Trophoblast cell (in vitro differentiated cells and primary cell): ENCODE measurements around the gene AGBL1.

Source experiments
- DNase-seq, 2 donors: peaks; one replicate each; pipeline ENCODE4 v3.0.0-alpha.2; 2016
- H2AFZ ChIP-seq: 2 replicates; pipeline ENCODE4 v1.6.1; 2013; ENCODE audit warnings: low read length, moderate library complexity, mild to moderate bottlenecking; ENCODE audit not compliant: insufficient read depth, poor library complexity
- H2AK5ac ChIP-seq: 2 replicates; pipeline ENCODE4 v1.6.1; 2013; ENCODE audit warnings: mild to moderate bottlenecking, low read length
- H2BK120ac ChIP-seq: 2 replicates; pipeline ENCODE4 v1.6.1; 2013; ENCODE audit warnings: low read length, mild to moderate bottlenecking, moderate library complexity; ENCODE audit not compliant: insufficient read depth, poor library complexity
- H2BK12ac ChIP-seq: 2 replicates; pipeline ENCODE4 v1.6.1; 2013; ENCODE audit warnings: mild to moderate bottlenecking, low read length, moderate library complexity
- H2BK5ac ChIP-seq: 2 replicates; pipeline ENCODE4 v1.6.1; 2013; ENCODE audit warnings: low read length, low read depth, moderate library complexity, mild to moderate bottlenecking; ENCODE audit not compliant: poor library complexity
- H3K14ac ChIP-seq: 2 replicates; pipeline ENCODE4 v1.6.1; 2013; ENCODE audit warnings: mild to moderate bottlenecking, low read length
- H3K18ac ChIP-seq: 2 replicates; pipeline ENCODE4 v1.6.1; 2013; ENCODE audit warnings: mild to moderate bottlenecking, low read length
- H3K23ac ChIP-seq: 2 replicates; pipeline ENCODE4 v1.6.1; 2013; ENCODE audit warnings: low read length
- H3K27ac ChIP-seq: 2 replicates; pipeline ENCODE4 v1.5.1; 2013; ENCODE audit warnings: low read depth, mild to moderate bottlenecking, inconsistent platforms, low read length, moderate library complexity
- H3K27me3 ChIP-seq: 2 replicates; pipeline ENCODE4 v1.6.1; 2013; ENCODE audit warnings: inconsistent platforms, mild to moderate bottlenecking, low read length, moderate library complexity; ENCODE audit not compliant: insufficient read depth
- H3K36me3 ChIP-seq, 2 experiments: 1 replicate in 1 of 2; 2 replicates in 1 of 2; pipeline ENCODE4 v1.6.1; 2013; ENCODE audit warnings: low read length in 2 of 2, mild to moderate bottlenecking in 2 of 2, moderate library complexity in 1 of 2; ENCODE audit not compliant: insufficient read depth in 2 of 2, control insufficient read depth in 1 of 2
- H3K4ac ChIP-seq: 2 replicates; pipeline ENCODE4 v1.6.1; 2013; ENCODE audit warnings: low read depth, mild to moderate bottlenecking, low read length, moderate library complexity
- H3K4me1 ChIP-seq, 2 experiments: 1 replicate in 1 of 2; 2 replicates in 1 of 2; pipeline ENCODE4 v1.6.1; 2013; ENCODE audit warnings: low read length in 2 of 2, mild to moderate bottlenecking in 2 of 2, moderate library complexity in 1 of 2; ENCODE audit not compliant: insufficient read depth in 2 of 2, control insufficient read depth in 1 of 2
- H3K4me2 ChIP-seq: 2 replicates; pipeline ENCODE4 v1.6.1; 2013; ENCODE audit warnings: inconsistent platforms, mild to moderate bottlenecking, low read length, moderate library complexity
- H3K4me3 ChIP-seq: 2 replicates; pipeline ENCODE4 v1.5.1; 2013; ENCODE audit warnings: mild to moderate bottlenecking, low read depth, low read length, inconsistent platforms
- H3K79me1 ChIP-seq: one replicate; pipeline ENCODE4 v1.6.1; 2013; ENCODE audit warnings: low read length
- H3K79me2 ChIP-seq: 2 replicates; pipeline ENCODE4 v1.6.1; 2013; ENCODE audit warnings: low read length, mild to moderate bottlenecking; ENCODE audit not compliant: control insufficient read depth, insufficient read depth, poor library complexity
- H3K9ac ChIP-seq: 2 replicates; pipeline ENCODE4 v1.6.1; 2013; ENCODE audit warnings: mild to moderate bottlenecking, low read length
- H3K9me3 ChIP-seq: 2 replicates; pipeline ENCODE4 v1.6.1; 2013; ENCODE audit warnings: low read depth, mild to moderate bottlenecking, control low read depth, inconsistent platforms, low read length; ENCODE audit not compliant: insufficient read depth
- H4K12ac ChIP-seq: 2 replicates; pipeline ENCODE4 v1.6.1; 2013; ENCODE audit warnings: low read depth, mild to moderate bottlenecking, low read length, moderate library complexity
- H4K8ac ChIP-seq: 2 replicates; pipeline ENCODE4 v1.6.1; 2013; ENCODE audit warnings: low read depth, mild to moderate bottlenecking, low read length, moderate library complexity
- H4K91ac ChIP-seq: one replicate; pipeline ENCODE4 v1.6.1; 2013; ENCODE audit warnings: low read depth, mild to moderate bottlenecking, low read length, moderate library complexity
- WGBS: extraction: QIAGEN DNeasy Blood & Tissue Kit; methylation state at CpG from one replicate; pipeline ENCODE4 v1.1.7; 2013; ENCODE audit warnings: missing lambda C conversion rate; ENCODE audit not compliant: insufficient read length, insufficient coverage; ENCODE audit errors: extremely low coverage; 5-methylcytosine and 5-hydroxymethylcytosine counted together

AGBL1 gene

DNA sequence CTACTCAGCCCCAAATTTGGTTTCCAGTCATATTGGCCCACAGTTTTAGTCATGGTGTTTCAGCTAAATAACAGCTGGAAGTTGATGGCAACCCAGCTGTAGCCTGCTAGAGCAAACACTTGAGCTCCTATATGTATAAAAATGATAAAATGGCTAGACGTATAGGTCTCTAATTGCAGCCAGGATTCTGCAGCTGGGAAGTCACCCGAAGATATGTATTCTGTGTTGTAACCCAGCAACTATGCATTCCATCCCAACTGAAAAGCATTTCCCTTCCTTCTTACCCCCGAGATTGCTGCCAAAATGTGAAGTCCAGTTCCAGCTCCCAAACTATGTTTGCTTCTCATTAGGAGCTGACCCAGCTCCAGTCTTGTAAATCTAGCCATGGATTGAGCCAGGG, 408.4 kb downstream of the AGBL1 start:
- Histone ChIP-seq H3K9me3 (no peaks in the 10 kb centered on the region), H3K18ac (no peak overlapping the region), H4K91ac (no peak overlapping the region), H3K4me1 (no peaks in the 10 kb centered on the region), H2BK12ac (no peak overlapping the region), H3K4me2 (no peak overlapping the region), H3K27me3 (no peaks in the 10 kb centered on the region), H2AFZ (no peak overlapping the region), H3K27ac (no peak overlapping the region), H2BK5ac (no peak overlapping the region), H3K23ac (no peak overlapping the region), H3K79me2 (no peaks in the 10 kb centered on the region), H3K36me3 (no peaks in the 10 kb centered on the region), H3K4me3 (no peak overlapping the region), H3K79me1 (no peaks in the 10 kb centered on the region), H4K12ac (no peak overlapping the region), H3K9ac (no peak overlapping the region), H2BK120ac (no peak overlapping the region), H3K14ac (no peak overlapping the region), H2AK5ac (no peak overlapping the region), H3K4ac (no peak overlapping the region), H4K8ac (no peak overlapping the region)
- no CpG with 5 or more reads among the region's 3 CpGs for WGBS
- no peak for DNase-seq

GRCh38 chr15:86489981-86490380, 410.3 kb downstream of the AGBL1 start:
- H3K36me3 ChIP-seq: no peaks in the 10 kb centered on the region
- H3K9me3 ChIP-seq: no peaks in the 10 kb centered on the region
- no peaks in the 10 kb centered on the region for H3K4me1 ChIP-seq
- H2BK5ac ChIP-seq: no peak overlapping the region
- no peak overlapping the region for H3K9ac ChIP-seq
- no peak overlapping the region for H2BK120ac ChIP-seq
- no CpG with 5 or more reads among the region's 5 CpGs for WGBS
- H3K4me3 ChIP-seq: no peak overlapping the region
- H3K14ac ChIP-seq: no peak overlapping the region
- no peak overlapping the region for H4K12ac ChIP-seq
- H3K27ac ChIP-seq: no peak overlapping the region
- no peak overlapping the region for H2AFZ ChIP-seq
- no peak overlapping the region for H2BK12ac ChIP-seq
- no peaks in the 10 kb centered on the region for H3K79me1 ChIP-seq
- H3K79me2 ChIP-seq: no peaks in the 10 kb centered on the region
- H3K23ac ChIP-seq: no peak overlapping the region
- no peak for DNase-seq
- no peak overlapping the region for H4K8ac ChIP-seq
- H3K18ac ChIP-seq: no peak overlapping the region
- H4K91ac ChIP-seq: no peak overlapping the region
- H3K4me2 ChIP-seq: no peak overlapping the region
- H3K27me3 ChIP-seq: no peaks in the 10 kb centered on the region
- H2AK5ac ChIP-seq: no peak overlapping the region
- H3K4ac ChIP-seq: no peak overlapping the region

- Histone ChIP-seq H2AK5ac (no peak overlapping the region), H2BK5ac (no peak overlapping the region), H4K8ac (no peak overlapping the region), H2BK120ac (no peak overlapping the region), H3K23ac (no peak overlapping the region), H3K27me3 (no peaks in the 10 kb centered on the region), H3K9me3 (no peaks in the 10 kb centered on the region), H3K4me2 (no peak overlapping the region), H2AFZ (no peak overlapping the region), H3K79me1 (no peaks in the 10 kb centered on the region), H3K27ac (no peak overlapping the region), H3K14ac (no peak overlapping the region), H3K9ac (no peak overlapping the region), H4K12ac (no peak overlapping the region), H3K4me1 (no peaks in the 10 kb centered on the region), H3K4me3 (no peak overlapping the region), H3K4ac (no peak overlapping the region), H3K18ac (no peak overlapping the region), H4K91ac (no peak overlapping the region), H2BK12ac (no peak overlapping the region), H3K79me2 (no peaks in the 10 kb centered on the region), H3K36me3 (no peaks in the 10 kb centered on the region)
- no CpG with 5 or more reads among the region's 2 CpGs for WGBS
- DNase-seq: no peak
These were observed 411.4 kb downstream of the AGBL1 start for GRCh38 chr15:86491118-86491517.

GRCh38 chr15:86493884-86494283, 414.2 kb downstream of the AGBL1 start:
- H3K18ac ChIP-seq: no peak overlapping the region
- no peak overlapping the region for H2BK12ac ChIP-seq
- H2BK5ac ChIP-seq: no peak overlapping the region
- H3K36me3 ChIP-seq: no peaks in the 10 kb centered on the region
- no peak overlapping the region for H4K8ac ChIP-seq
- H4K91ac ChIP-seq: no peak overlapping the region
- H2AK5ac ChIP-seq: no peak overlapping the region
- WGBS: no CpG with 5 or more reads among the region's 3 CpGs
- no peak overlapping the region for H3K9ac ChIP-seq
- H3K23ac ChIP-seq: no peak overlapping the region
- no peak overlapping the region for H2AFZ ChIP-seq
- H4K12ac ChIP-seq: no peak overlapping the region
- no peaks in the 10 kb centered on the region for H3K79me1 ChIP-seq
- H3K4me3 ChIP-seq: no peak overlapping the region
- no peak for DNase-seq
- H3K4me2 ChIP-seq: no peak overlapping the region
- no peak overlapping the region for H3K27ac ChIP-seq
- H3K9me3 ChIP-seq: no peaks in the 10 kb centered on the region
- H3K4me1 ChIP-seq: no peaks in the 10 kb centered on the region
- H2BK120ac ChIP-seq: no peak overlapping the region
- no peaks in the 10 kb centered on the region for H3K27me3 ChIP-seq
- no peak overlapping the region for H3K4ac ChIP-seq
- H3K79me2 ChIP-seq: no peaks in the 10 kb centered on the region
- H3K14ac ChIP-seq: no peak overlapping the region
